HepG2 (cell line): ENCODE data around the gene NUBP2. TPM values are rescaled to one million over a fixed set of nuclear protein-coding genes. Genes with fewer than 3 reads are reported as not detected.
A peak's percentile ranks its signal among the peaks of the same experiment; 100 is the strongest.

ENCODE experiments used
- CREBL2 ChIP-seq: sonication (generic); formaldehyde crosslinking; IDR thresholded peaks from 2 replicates; pipeline ENCODE4 v1.8.1; 2023; ENCODE audit warnings: missing genetic modification reagents, mild to moderate bottlenecking, borderline replicate concordance
- FOXA1 ChIP-seq, 2 experiments: fragments of 450-650 bp in 1 of 2; sonication (generic) in 1 of 2; formaldehyde crosslinking in 1 of 2; IDR thresholded peaks; 2 replicates each; pipeline versions ENCODE4 v1.4.0 to v1.6.1; 2016 to 2020; ENCODE audit warnings: missing genetic modification reagents in 1 of 2
- GLMP ChIP-seq: sonication (generic); formaldehyde crosslinking; IDR thresholded peaks from 2 replicates; pipeline ENCODE4 v1.9.0; 2021; ENCODE audit warnings: missing genetic modification reagents, mild to moderate bottlenecking, borderline replicate concordance
- GRHL1 ChIP-seq: sonication (generic); formaldehyde crosslinking; conservative IDR thresholded peaks from 2 replicates; pipeline ENCODE4 v1.8.0; 2022; ENCODE audit warnings: missing genetic modification reagents
- HINFP ChIP-seq: sonication (generic); formaldehyde crosslinking; IDR thresholded peaks from 2 replicates; pipeline ENCODE4 v1.4.0; 2020; ENCODE audit warnings: low read depth, mild to moderate bottlenecking, missing genetic modification reagents
- HOXD1 ChIP-seq: sonication (generic); formaldehyde crosslinking; IDR thresholded peaks from 2 replicates; pipeline ENCODE4 v1.5.0; 2020; ENCODE audit warnings: missing genetic modification reagents
- MEIS2 ChIP-seq: sonication (generic); formaldehyde crosslinking; IDR thresholded peaks from 2 replicates; pipeline ENCODE4 v1.9.0; 2021; ENCODE audit warnings: mild to moderate bottlenecking, missing genetic modification reagents
- PBX2 ChIP-seq: IDR thresholded peaks from 2 replicates; pipeline ENCODE4 v1.6.1; 2016; ENCODE audit warnings: control low read depth
- RBM22 ChIP-seq: fragments of 200-400 bp; formaldehyde crosslinking; optimal IDR thresholded peaks from 2 replicates; pipeline ENCODE3; 2017; ENCODE audit warnings: mild to moderate bottlenecking, low read length, moderate library complexity
- RFX5 ChIP-seq: IDR thresholded peaks from 2 replicates; pipeline ENCODE4 v1.6.1; 2011; ENCODE audit warnings: low read depth, low read length, improper control_type of control experiment
- THAP8 ChIP-seq: sonication (generic); formaldehyde crosslinking; IDR thresholded peaks from 2 replicates; pipeline ENCODE4 v1.5.1; 2020; ENCODE audit warnings: missing genetic modification reagents, mild to moderate bottlenecking, borderline replicate concordance
- ZBTB7B ChIP-seq: sonication (generic); formaldehyde crosslinking; IDR thresholded peaks from 2 replicates; pipeline ENCODE4 v1.4.0; 2020; ENCODE audit warnings: missing genetic modification reagents
- ZNF333 ChIP-seq: sonication (generic); formaldehyde crosslinking; IDR thresholded peaks from 2 replicates; pipeline ENCODE4 v1.4.0; 2020; ENCODE audit warnings: mild to moderate bottlenecking, missing genetic modification reagents, borderline replicate concordance
- ZNF335 ChIP-seq: sonication (generic); formaldehyde crosslinking; IDR thresholded peaks from 2 replicates; pipeline ENCODE4 v1.4.0; 2020; ENCODE audit warnings: missing genetic modification reagents
- ZNF362 ChIP-seq: sonication (generic); formaldehyde crosslinking; IDR thresholded peaks from 2 replicates; pipeline ENCODE4 v1.4.0; 2020; ENCODE audit warnings: missing genetic modification reagents, mild to moderate bottlenecking, borderline replicate concordance
- ZNF543 ChIP-seq: sonication (generic); formaldehyde crosslinking; IDR thresholded peaks from 2 replicates; pipeline ENCODE4 v1.4.0; 2020; ENCODE audit warnings: mild to moderate bottlenecking, missing genetic modification reagents
- ZNF547 ChIP-seq: sonication (generic); formaldehyde crosslinking; IDR thresholded peaks from 2 replicates; pipeline ENCODE4 v1.5.1; 2020; ENCODE audit warnings: mild to moderate bottlenecking, missing genetic modification reagents
- ZNF577 ChIP-seq: sonication (generic); formaldehyde crosslinking; IDR thresholded peaks from 2 replicates; pipeline ENCODE4 v1.4.0; 2020; ENCODE audit warnings: mild to moderate bottlenecking, low read depth, missing genetic modification reagents, borderline replicate concordance
- ZNF644 ChIP-seq: IDR thresholded peaks from 2 replicates; pipeline ENCODE4 v1.6.1; 2016; ENCODE audit warnings: low read depth
- ZSCAN31 ChIP-seq: sonication (generic); formaldehyde crosslinking; IDR thresholded peaks from 2 replicates; pipeline ENCODE4 v1.5.0; 2020; ENCODE audit warnings: low read depth, mild to moderate bottlenecking, missing genetic modification reagents
- ZSCAN9 ChIP-seq: IDR thresholded peaks from 2 replicates; pipeline ENCODE4 v1.6.1; 2016; ENCODE audit warnings: borderline replicate concordance
- polyA plus RNA-seq, 8 experiments: library from polyadenylated mRNA; depleted of rRNA in 3 of 8; stranded (reverse) in 7 of 8; unstranded in 1 of 8; fragments of >200 nt; fragmentation: Illumina TruSeq in 4 of 8; extraction: Trizol in 4 of 8; gene quantifications; 2 replicates each; pipeline versions ENCODE4 v1.2.1 to v1.2.3, GENCODE V29; 2011 to 2016; ENCODE audit warnings: low read depth in 4 of 8, missing spikeins in 1 of 8, mixed read lengths in 1 of 8; ENCODE audit not compliant: insufficient read depth in 1 of 8
- total RNA-seq, 5 experiments: library from RNA; depleted of rRNA; stranded (reverse); fragments of >200 nt; fragmentation: Illumina TruSeq; extraction: Trizol; gene quantifications; 2 replicates each; pipeline ENCODE4 v1.2.3, GENCODE V29; 2016; ENCODE audit warnings: low read depth in 1 of 5

Gene NUBP2
- total and polyA plus RNA-seq, 2 of the 13 experiments (the other 11 are each of a cell fraction or from before 2014, with no cell fraction given), result 25.7 to 61.5 TPM

- no peak for TF ChIP-seq GRHL1 (CRISPR knock-in tag)
- TF ChIP-seq ZSCAN9, result no peak
- TF ChIP-seq PBX2 (CRISPR knock-in tag), result no peak
- no peak for TF ChIP-seq THAP8 (CRISPR knock-in tag)
- TF ChIP-seq ZSCAN31 (CRISPR knock-in tag), result no peak
- TF ChIP-seq FOXA1 (IDR thresholded peaks at IDR 0.05), result no peak
- peak; percentile 97 for TF ChIP-seq FOXA1 (CRISPR knock-in tag; IDR thresholded peaks at IDR 0.05)
- peak; percentile 63; the same call in 1 of the 2 replicates for TF ChIP-seq ZNF362 (CRISPR knock-in tag)
- TF ChIP-seq HOXD1, result no peak
- TF ChIP-seq ZNF547, result no peak
- TF ChIP-seq RFX5, result no peak
- no peak for TF ChIP-seq CREBL2 (CRISPR knock-in tag)
- TF ChIP-seq ZNF333 (CRISPR knock-in tag), result no peak
- TF ChIP-seq ZNF543 (CRISPR knock-in tag), result peak; percentile 81; the same call in 1 of the 2 replicates
- TF ChIP-seq GLMP (CRISPR knock-in tag), result no peak
- peak; percentile 58; the same call in 1 of the 2 replicates for TF ChIP-seq ZNF644
- no peak for TF ChIP-seq ZNF335
- TF ChIP-seq ZBTB7B, result peak; percentile 79
- TF ChIP-seq HINFP, result no peak; the same call in 1 of the 2 replicates
- TF ChIP-seq ZNF577 (CRISPR knock-in tag), result no peak
- TF ChIP-seq RBM22, result no peak
- peak; percentile 84; the same call in 1 of the 2 replicates for TF ChIP-seq MEIS2 (CRISPR knock-in tag)
These were observed 50.2 kb downstream of the NUBP2 start (continued) for GRCh38 chr16:1832838-1833454.
